BJ (cell line): Measurements from ENCODE around the gene NAGPA. TPM values are rescaled to one million over a fixed set of nuclear protein-coding genes. Genes with fewer than 3 reads are reported as not detected.

ENCODE experiments used
- CTCF ChIA-PET: fragments of 350-600 bp; formaldehyde crosslinking; extraction: SDS; loops from one replicate; lab custom pipeline; 2021; ENCODE audit warnings: antibody characterized with exemption, inconsistent platforms; lab: Yijun Ruan, JAX
- POLR2A ChIA-PET: fragments of 300-600 bp; sonication (Branson Sonifier 250); formaldehyde crosslinking; extraction: SDS; loops from one replicate; lab custom pipeline; 2021; ENCODE audit warnings: antibody characterized with exemption; lab: Charles Lee
- DNase-seq: peaks from one replicate; pipeline ENCODE4 v3.0.0-alpha.2; 2011; ENCODE audit warnings: low read depth
- H3K27me3 ChIP-seq: 2 replicates; pipeline ENCODE4 v1.6.0; 2011; ENCODE audit warnings: low read length; ENCODE audit not compliant: control insufficient read depth, insufficient read depth
- H3K36me3 ChIP-seq: 2 replicates; pipeline ENCODE4 v1.5.1; 2011; ENCODE audit warnings: low read length; ENCODE audit not compliant: control insufficient read depth, insufficient read depth
- H3K4me3 ChIP-seq: 2 replicates; pipeline ENCODE4 v1.5.1; 2011; ENCODE audit warnings: low read depth, mild to moderate bottlenecking, control low read depth, low read length
- CTCF ChIP-seq: IDR thresholded peaks from 2 replicates; pipeline ENCODE4 v1.5.1; 2011; ENCODE audit warnings: low read depth, mild to moderate bottlenecking, control low read depth, inconsistent platforms, low read length, moderate library complexity; ENCODE audit not compliant: insufficient read depth
- polyA plus RNA-seq: library from polyadenylated mRNA; depleted of rRNA; stranded (reverse); fragments of >200 nt; gene quantifications from 2 replicates; pipeline ENCODE4 v1.2.3, GENCODE V29; 2011; rRNA removed

NAGPA gene
- polyA plus RNA-seq, 1 experiment: 17.3 TPM

- DNase-seq: no peak
- POLR2A ChIA-PET: no interaction called here
- CTCF ChIA-PET: no interaction called here
- H3K27me3 ChIP-seq: peaks cover 2% of the 10 kb centered on the region; the same call in 1 of the 2 replicates
- TF ChIP-seq CTCF: no peak
- H3K4me3 ChIP-seq: no peak overlapping the region
- no peaks in the 10 kb centered on the region for H3K36me3 ChIP-seq
Measured at GRCh38 chr16:4976611-4977145, 57.1 kb downstream of the NAGPA start.

- Histone ChIP-seq H3K4me3 (no peak overlapping the region), H3K27me3 (peaks cover 2% of the 10 kb centered on the region; the same call in 1 of the 2 replicates), H3K36me3 (no peaks in the 10 kb centered on the region)
- no peak for TF ChIP-seq CTCF
- no peak for DNase-seq
- POLR2A ChIA-PET: no interaction called here
- CTCF ChIA-PET: no interaction called here
Measured at GRCh38 chr16:4976079-4976478, 57.7 kb downstream of the NAGPA start.

Other genes starting within 250 kb of the NAGPA start
- not detected in 2 replicates for gene SEPTIN12, start 245.6 kb downstream of the NAGPA start, polyA plus RNA-seq
- gene SMIM22, start 238.6 kb downstream of the NAGPA start, polyA plus RNA-seq: not detected in 2 replicates
- gene ROGDI, start 231.3 kb downstream of the NAGPA start, polyA plus RNA-seq: 15.8 and 31.9 TPM in 2 replicates
- 34.0 and 41.6 TPM in 2 replicates for gene GLYR1, start 186.6 kb downstream of the NAGPA start, polyA plus RNA-seq
- 8.8 and 11.2 TPM in 2 replicates for gene UBN1, start 186.5 kb downstream of the NAGPA start, polyA plus RNA-seq
- 0.54 and 0.56 TPM in 2 replicates for gene PPL, start 96.8 kb downstream of the NAGPA start, polyA plus RNA-seq
- gene SEC14L5, start 75.6 kb downstream of the NAGPA start, polyA plus RNA-seq: not detected in 2 replicates
- gene C16orf89, start 32.0 kb upstream of the NAGPA start, polyA plus RNA-seq: not detected in 2 replicates
- 55.8 and 63.1 TPM in 2 replicates for gene ALG1, start 37.9 kb upstream of the NAGPA start, polyA plus RNA-seq
- gene EEF2KMT, start 63.9 kb upstream of the NAGPA start, polyA plus RNA-seq: 6.5 and 8.5 TPM in 2 replicates